ENCODE measurements around the gene ADAMTS8.

Gene ADAMTS8

GRCh38 chr11:130379276-130379675, 49.1 kb downstream of the ADAMTS8 start:
- Histone ChIP-seq H3K27me3 (ENCODE audit: control insufficient read depth, insufficient read depth, low read length) (no peaks in the 10 kb centered on the region), H3K36me3 (ENCODE audit: control insufficient read depth, low read depth, low read length) (no peaks in the 10 kb centered on the region), H3K9ac (ENCODE audit: low read length) (no peak overlapping the region), H3K9me3 (ENCODE audit: control insufficient read depth, low read depth, low read length) (no peaks in the 10 kb centered on the region), H3K4me1 (ENCODE audit: control insufficient read depth, low read depth, low read length) (peaks cover 36% of the 10 kb centered on the region), H3K27ac (ENCODE audit: low read length) (no peak overlapping the region), H3K4me3 (ENCODE audit: low read length) (no peak overlapping the region)

GRCh38 chr11:130370845-130371590, 57.4 kb downstream of the ADAMTS8 start:
- no peaks in the 10 kb centered on the region for H3K36me3 ChIP-seq (ENCODE audit: control insufficient read depth, low read depth, low read length)
- no peak overlapping the region for H3K27ac ChIP-seq (ENCODE audit: low read length)
- no peaks in the 10 kb centered on the region for H3K27me3 ChIP-seq (ENCODE audit: control insufficient read depth, insufficient read depth, low read length)
- H3K9ac ChIP-seq (ENCODE audit: low read length), result no peak overlapping the region
- H3K4me1 ChIP-seq (ENCODE audit: control insufficient read depth, low read depth, low read length), result peaks cover 8% of the 10 kb centered on the region
- no peaks in the 10 kb centered on the region for H3K9me3 ChIP-seq (ENCODE audit: control insufficient read depth, low read depth, low read length)
- no peak overlapping the region for H3K4me3 ChIP-seq (ENCODE audit: low read length)

- Histone ChIP-seq H3K27me3 (ENCODE audit: control insufficient read depth, insufficient read depth, low read length) (no peaks in the 10 kb centered on the region), H3K9me3 (ENCODE audit: control insufficient read depth, low read depth, low read length) (no peaks in the 10 kb centered on the region), H3K4me3 (ENCODE audit: low read length) (no peak overlapping the region), H3K36me3 (ENCODE audit: control insufficient read depth, low read depth, low read length) (no peaks in the 10 kb centered on the region), H3K9ac (ENCODE audit: low read length) (no peak overlapping the region), H3K4me1 (ENCODE audit: control insufficient read depth, low read depth, low read length) (peaks cover 8% of the 10 kb centered on the region), H3K27ac (ENCODE audit: low read length) (no peak overlapping the region)
Measured at GRCh38 chr11:130369713-130370112, 58.7 kb downstream of the ADAMTS8 start.

GRCh38 chr11:130369141-130369691, 59.2 kb downstream of the ADAMTS8 start:
- no peak overlapping the region for H3K27ac ChIP-seq (ENCODE audit: low read length)
- no peaks in the 10 kb centered on the region for H3K9me3 ChIP-seq (ENCODE audit: control insufficient read depth, low read depth, low read length)
- H3K27me3 ChIP-seq (ENCODE audit: control insufficient read depth, insufficient read depth, low read length), result no peaks in the 10 kb centered on the region
- no peak overlapping the region for H3K9ac ChIP-seq (ENCODE audit: low read length)
- no peaks in the 10 kb centered on the region for H3K36me3 ChIP-seq (ENCODE audit: control insufficient read depth, low read depth, low read length)
- no peak overlapping the region for H3K4me3 ChIP-seq (ENCODE audit: low read length)
- peaks cover 8% of the 10 kb centered on the region for H3K4me1 ChIP-seq (ENCODE audit: control insufficient read depth, low read depth, low read length)

- no peak overlapping the region for H3K27ac ChIP-seq (ENCODE audit: low read length)
- no peak overlapping the region for H3K4me3 ChIP-seq (ENCODE audit: low read length)
- H3K9me3 ChIP-seq (ENCODE audit: control insufficient read depth, low read depth, low read length), result peaks cover 14% of the 10 kb centered on the region
- no peak overlapping the region for H3K9ac ChIP-seq (ENCODE audit: low read length)
- no peaks in the 10 kb centered on the region for H3K27me3 ChIP-seq (ENCODE audit: control insufficient read depth, insufficient read depth, low read length)
- H3K36me3 ChIP-seq (ENCODE audit: control insufficient read depth, low read depth, low read length), result no peaks in the 10 kb centered on the region
- no peaks in the 10 kb centered on the region for H3K4me1 ChIP-seq (ENCODE audit: control insufficient read depth, low read depth, low read length)
Measured at GRCh38 chr11:130359419-130359818, 69.0 kb downstream of the ADAMTS8 start.

GRCh38 chr11:130358398-130358797, 70.0 kb downstream of the ADAMTS8 start:
- Histone ChIP-seq H3K9ac (ENCODE audit: low read length) (no peak overlapping the region), H3K9me3 (ENCODE audit: control insufficient read depth, low read depth, low read length) (peaks cover 22% of the 10 kb centered on the region)

More at GRCh38 chr11:130358398-130358797, 70.0 kb downstream of the ADAMTS8 start:
- Histone ChIP-seq H3K36me3 (ENCODE audit: control insufficient read depth, low read depth, low read length) (no peaks in the 10 kb centered on the region), H3K27me3 (ENCODE audit: control insufficient read depth, insufficient read depth, low read length) (no peaks in the 10 kb centered on the region), H3K4me1 (ENCODE audit: control insufficient read depth, low read depth, low read length) (no peaks in the 10 kb centered on the region), H3K27ac (ENCODE audit: low read length) (no peak overlapping the region), H3K4me3 (ENCODE audit: low read length) (no peak overlapping the region)

Measured in iPS-18a (cell line).